HL-60/S4 treated with retinoic acid at 250 ng/mL for 4 days and 3 days (cell line): Measurements from ENCODE around the gene MVD.

ENCODE experiments used
- in situ Hi-C: fragments of 300-500 bp; cut with MboI; formaldehyde crosslinking; loops from 2 replicates; pipeline ENCODE4 v1.7.0; 2022; ENCODE audit warnings: low sequenced_read_pairs

Gene MVD

GRCh38 chr16:88662843-88663606 lies at the start of gene MVD:
MVD (minus strand) TSS chr16:88663091; CDS start chr16:88663080, 11 bp downstream.
- in situ Hi-C loops = no loop called here

GRCh38 chr16:88712362-88712979 lies 49.6 kb upstream of the MVD start:
- in situ Hi-C loops = no loop called here

- in situ Hi-C loops = no loop called here
These were observed 49.0 kb upstream of the MVD start for GRCh38 chr16:88711750-88712340.

- in situ Hi-C loops = no loop called here
These were observed 47.7 kb upstream of the MVD start for GRCh38 chr16:88710556-88710955.

- in situ Hi-C loops = no loop called here
These were observed 44.3 kb upstream of the MVD start for GRCh38 chr16:88706965-88707826.

- in situ Hi-C loops = no loop called here
These were observed 43.5 kb upstream of the MVD start, which contains the start of the genes CTU2 and RNF166 for GRCh38 chr16:88706229-88706964. CTU2 (plus strand) TSS chr16:88706503; CDS start chr16:88706531, 28 bp downstream. RNF166 (minus strand) TSS chr16:88706408; CDS start chr16:88706325, 83 bp downstream.

GRCh38 chr16:88705801-88706228 lies 42.9 kb upstream of the MVD start:
- in situ Hi-C loops = no loop called here

GRCh38 chr16:88705076-88705684 lies 42.3 kb upstream of the MVD start:
- in situ Hi-C loops = no loop called here

GRCh38 chr16:88703486-88704309 lies 40.8 kb upstream of the MVD start:
- in situ Hi-C loops = no loop called here

GRCh38 chr16:88702371-88703210 lies 39.7 kb upstream of the MVD start:
- in situ Hi-C loops = no loop called here

GRCh38 chr16:88701581-88702370 lies 38.9 kb upstream of the MVD start:
- in situ Hi-C loops = no loop called here

- in situ Hi-C loops = no loop called here
These were observed 38.0 kb upstream of the MVD start for GRCh38 chr16:88700636-88701482.

- in situ Hi-C loops = no loop called here
These were observed 37.4 kb upstream of the MVD start for GRCh38 chr16:88700322-88700635.

GRCh38 chr16:88699180-88699579 lies 36.3 kb upstream of the MVD start:
- in situ Hi-C loops = no loop called here

GRCh38 chr16:88698646-88699045 lies 35.8 kb upstream of the MVD start:
- in situ Hi-C loops = no loop called here

- in situ Hi-C loops = no loop called here
These were observed 35.1 kb upstream of the MVD start for GRCh38 chr16:88697831-88698615.
